Right renal pelvis (tissue), 4 donors: Measurements from ENCODE around the gene TRUB2. TPM values are rescaled to one million over a fixed set of nuclear protein-coding genes. Genes with fewer than 3 reads are reported as not detected.
A peak's percentile ranks its signal among the peaks of the same experiment; 100 is the strongest.

Source experiments
- DNase-seq, 4 donors: peaks; one replicate each; pipeline ENCODE4 v3.0.0-alpha.2; 2013; ENCODE audit warnings: low read depth in 4 of 4, low spot score in 3 of 4, missing footprints in 1 of 4
- polyA plus RNA-seq, 4 donors: library from polyadenylated mRNA; unstranded; fragments of 120-200 nt; gene quantifications; one replicate each; pipeline ENCODE4 v1.2.1, GENCODE V29; 2013; ENCODE audit not compliant: insufficient read length in 4 of 4

The TRUB2 gene
- polyA plus RNA-seq, 4 donors, result 38.9 to 42.9 (median 41.5) TPM

- DNase-seq, result peak in 2 of 4 donors; percentile 16 to 42
Measured at GRCh38 chr9:128275198-128276007, 46.8 kb downstream of the TRUB2 start, which contains the start of gene GOLGA2. TSS of gene GOLGA2 (minus strand) at chr9:128276007. CDS start at chr9:128275976, 31 bp downstream.

GRCh38 chr9:128274245-128274644 is 48.0 kb downstream of the TRUB2 start:
- no peak for DNase-seq

- no peak for DNase-seq
Measured at GRCh38 chr9:128271512-128271911, 50.7 kb downstream of the TRUB2 start.

GRCh38 chr9:128271112-128271511 is 51.1 kb downstream of the TRUB2 start:
- DNase-seq, result no peak

- DNase-seq, result no peak
Measured at GRCh38 chr9:128266868-128267590, 55.2 kb downstream of the TRUB2 start.

GRCh38 chr9:128265348-128265847 is 56.8 kb downstream of the TRUB2 start:
- no peak for DNase-seq

GRCh38 chr9:128262687-128263086 is 59.6 kb downstream of the TRUB2 start:
- no peak for DNase-seq

GRCh38 chr9:128260340-128260739 is 61.9 kb downstream of the TRUB2 start:
- DNase-seq, result no peak

GRCh38 chr9:128259156-128259555 is 63.1 kb downstream of the TRUB2 start:
- DNase-seq, result no peak

GRCh38 chr9:128258326-128258725 is 63.9 kb downstream of the TRUB2 start:
- DNase-seq, result no peak

GRCh38 chr9:128257907-128258306 is 64.3 kb downstream of the TRUB2 start:
- DNase-seq, result no peak

- no peak for DNase-seq
Measured at GRCh38 chr9:128257086-128257825, 65.0 kb downstream of the TRUB2 start.

Other genes starting within 250 kb of the TRUB2 start
- 10 to 100 TPM; 40.7 to 66.7 (median 44.3) TPM for gene PTGES2, start 194.7 kb downstream of the TRUB2 start, polyA plus RNA-seq
- gene LCN2, start 173.0 kb downstream of the TRUB2 start, polyA plus RNA-seq, result 1 to 10 TPM in 2 of 4 donors, under 1 TPM in 2; 0.43 to 1.9 (median 0.89) TPM
- gene BBLN, start 162.2 kb downstream of the TRUB2 start, polyA plus RNA-seq, result 10 to 100 TPM; 42.3 to 62.6 (median 45.8) TPM
- gene CIZ1, start 130.9 kb downstream of the TRUB2 start, polyA plus RNA-seq, result 100 to 1,000 TPM; 112 to 126 (median 114) TPM
- 100 to 1,000 TPM in 1 of 4 donors, 10 to 100 TPM in 3; 79.9 to 107 (median 89.6) TPM for gene DNM1, start 119.1 kb downstream of the TRUB2 start, polyA plus RNA-seq
- gene GOLGA2, start 46.4 kb downstream of the TRUB2 start, polyA plus RNA-seq, result 10 to 100 TPM; 77.0 to 86.5 (median 78.7) TPM
- gene SWI5, start 46.2 kb downstream of the TRUB2 start, polyA plus RNA-seq, result 10 to 100 TPM; 26.8 to 37.5 (median 29.9) TPM
- 10 to 100 TPM; 54.8 to 70.1 (median 61.4) TPM for gene COQ4, start 392 bp upstream of the TRUB2 start, polyA plus RNA-seq
- 10 to 100 TPM; 17.3 to 24.0 (median 18.2) TPM for gene SLC27A4, start 18.1 kb upstream of the TRUB2 start, polyA plus RNA-seq
- gene URM1, start 48.9 kb upstream of the TRUB2 start, polyA plus RNA-seq, result 10 to 100 TPM; 52.0 to 65.8 (median 58.0) TPM
- gene CERCAM, start 98.4 kb upstream of the TRUB2 start, polyA plus RNA-seq, result 10 to 100 TPM; 37.9 to 50.5 (median 40.8) TPM
- 10 to 100 TPM; 39.9 to 46.6 (median 41.6) TPM for gene ODF2, start 133.6 kb upstream of the TRUB2 start, polyA plus RNA-seq
- 10 to 100 TPM; 28.0 to 31.5 (median 30.4) TPM for gene GLE1, start 182.3 kb upstream of the TRUB2 start, polyA plus RNA-seq
- gene SPTAN1, start 230.1 kb upstream of the TRUB2 start, polyA plus RNA-seq, result 100 to 1,000 TPM; 301 to 363 (median 329) TPM